ENCODE results near the gene RGS7. TPM values are rescaled to one million over a fixed set of nuclear protein-coding genes. Genes with fewer than 3 reads are reported as not detected.
"Not testable (repeated sequence)": the region's sequence is repeated elsewhere in the genome, so short reads cannot be mapped to it uniquely, and the experiment has no call there.

Gene RGS7
- polyA plus RNA-seq, 1 donor (not counting 4 experiments of a cell fraction or from before 2014, with no cell fraction given) = not detected

DNA sequence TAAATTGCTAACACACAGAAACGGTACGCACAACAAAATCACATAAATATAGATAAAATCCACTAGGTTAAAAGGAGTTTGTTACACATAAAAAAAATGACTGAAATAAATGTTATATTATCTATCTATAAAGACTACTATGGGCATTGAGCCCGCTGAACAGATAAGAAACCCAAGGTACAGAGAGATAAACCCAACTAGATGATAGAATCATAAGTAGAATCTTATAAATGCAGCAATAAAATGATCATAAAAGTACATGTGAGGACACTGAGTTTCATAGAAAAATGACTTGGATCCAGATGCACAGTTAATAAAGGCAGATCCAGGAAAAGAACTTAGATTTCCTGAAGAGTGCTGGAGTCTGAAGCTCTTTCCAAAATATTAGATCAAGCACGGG, 128.7 kb downstream of the RGS7 start:
- TF ChIP-seq, protein P1, sequence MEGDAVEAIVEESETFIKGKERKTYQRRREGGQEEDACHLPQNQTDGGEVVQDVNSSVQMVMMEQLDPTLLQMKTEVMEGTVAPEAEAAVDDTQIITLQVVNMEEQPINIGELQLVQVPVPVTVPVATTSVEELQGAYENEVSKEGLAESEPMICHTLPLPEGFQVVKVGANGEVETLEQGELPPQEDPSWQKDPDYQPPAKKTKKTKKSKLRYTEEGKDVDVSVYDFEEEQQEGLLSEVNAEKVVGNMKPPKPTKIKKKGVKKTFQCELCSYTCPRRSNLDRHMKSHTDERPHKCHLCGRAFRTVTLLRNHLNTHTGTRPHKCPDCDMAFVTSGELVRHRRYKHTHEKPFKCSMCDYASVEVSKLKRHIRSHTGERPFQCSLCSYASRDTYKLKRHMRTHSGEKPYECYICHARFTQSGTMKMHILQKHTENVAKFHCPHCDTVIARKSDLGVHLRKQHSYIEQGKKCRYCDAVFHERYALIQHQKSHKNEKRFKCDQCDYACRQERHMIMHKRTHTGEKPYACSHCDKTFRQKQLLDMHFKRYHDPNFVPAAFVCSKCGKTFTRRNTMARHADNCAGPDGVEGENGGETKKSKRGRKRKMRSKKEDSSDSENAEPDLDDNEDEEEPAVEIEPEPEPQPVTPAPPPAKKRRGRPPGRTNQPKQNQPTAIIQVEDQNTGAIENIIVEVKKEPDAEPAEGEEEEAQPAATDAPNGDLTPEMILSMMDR (optimal IDR thresholded peaks at IDR 0.05 in 1 of 3, IDR thresholded peaks at IDR 0.05 in 1 of 3, conservative IDR thresholded peaks at IDR 0.05 in 1 of 3; ENCODE audit: extremely low read depth in 1 of 3, insufficient read depth in 2 of 3, low read length in 3 of 3) = no peak
- no peak for TF ChIP-seq EZH2 (IDR thresholded peaks at IDR 0.05; ENCODE audit: low read length)
- Histone ChIP-seq H4K20me1 (ENCODE audit: control insufficient read depth, extremely low read depth, insufficient read depth, low read length) (no peaks in the 10 kb centered on the region), H2AFZ (ENCODE audit: control insufficient read depth, low read length) (no peak overlapping the region), H3K9me1 (ENCODE audit: control insufficient read depth, extremely low read depth, insufficient read depth, low read length) (no peaks in the 10 kb centered on the region), H3K4me1 (ENCODE audit: control insufficient read depth, extremely low read depth, insufficient read depth, low read length) (no peaks in the 10 kb centered on the region), H3K36me3 (ENCODE audit: control insufficient read depth in 2 of 2, extremely low read depth in 1 of 2, insufficient read depth in 2 of 2, low read length in 2 of 2) (no peaks in the 10 kb centered on the region), H3K4me2 (ENCODE audit: control insufficient read depth, extremely low read depth, insufficient read depth, low read depth, low read length) (no peak overlapping the region), H3K9me3 (ENCODE audit: control insufficient read depth, low read depth, low read length) (no peaks in the 10 kb centered on the region), H3K4me3 (ENCODE audit: control insufficient read depth in 2 of 3, extremely low read depth in 1 of 3, insufficient read depth in 2 of 3, low read depth in 1 of 3, low read length in 3 of 3) (no peak overlapping the region), H3K27me3 (ENCODE audit: control insufficient read depth, extremely low read depth, insufficient read depth, low read length) (no peaks in the 10 kb centered on the region), H3K79me2 (ENCODE audit: control insufficient read depth, insufficient read depth, low read length) (no peaks in the 10 kb centered on the region), H3K27ac (ENCODE audit: control insufficient read depth, insufficient read depth, low read length) (no peak overlapping the region), H3K9ac (ENCODE audit: control insufficient read depth, extremely low read depth, insufficient read depth, low read length) (no peak overlapping the region)
- dilution Hi-C loops (cut with MboI; ENCODE audit: extremely low pct_ligation_motif_present, low sequenced_read_pairs) = no loop called here
- DNase-seq (ENCODE audit: low read depth, low spot score) = no peak
- no peak for FAIRE-seq

DNA sequence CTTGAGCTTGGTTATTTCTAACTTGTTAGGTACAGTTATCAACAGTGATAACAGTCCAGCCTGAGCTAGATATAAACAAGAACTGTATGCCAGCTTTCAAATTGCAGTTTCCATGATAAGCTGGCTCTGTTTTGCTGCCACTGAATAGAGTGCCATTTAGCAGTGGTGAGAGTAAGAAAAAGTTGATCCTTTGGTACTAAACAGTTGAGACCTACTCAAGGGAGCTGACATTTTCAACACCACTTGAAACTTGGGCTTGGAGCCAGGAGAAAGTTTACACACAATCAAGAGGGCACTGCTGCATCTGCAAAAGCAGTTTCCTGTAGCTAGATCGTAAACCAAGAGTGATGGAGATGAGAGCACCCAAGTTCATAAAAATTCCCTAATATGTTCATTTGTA, 131.3 kb downstream of the RGS7 start:
- Histone ChIP-seq H3K4me2 (ENCODE audit: control insufficient read depth, extremely low read depth, insufficient read depth, low read depth, low read length) (no peak overlapping the region), H4K20me1 (ENCODE audit: control insufficient read depth, extremely low read depth, insufficient read depth, low read length) (no peaks in the 10 kb centered on the region), H3K4me3 (ENCODE audit: control insufficient read depth in 2 of 3, extremely low read depth in 1 of 3, insufficient read depth in 2 of 3, low read depth in 1 of 3, low read length in 3 of 3) (no peak overlapping the region), H3K27me3 (ENCODE audit: control insufficient read depth, extremely low read depth, insufficient read depth, low read length) (no peaks in the 10 kb centered on the region), H3K9ac (ENCODE audit: control insufficient read depth, extremely low read depth, insufficient read depth, low read length) (no peak overlapping the region), H2AFZ (ENCODE audit: control insufficient read depth, low read length) (no peak overlapping the region), H3K9me1 (ENCODE audit: control insufficient read depth, extremely low read depth, insufficient read depth, low read length) (no peaks in the 10 kb centered on the region), H3K79me2 (ENCODE audit: control insufficient read depth, insufficient read depth, low read length) (no peaks in the 10 kb centered on the region), H3K36me3 (ENCODE audit: control insufficient read depth in 2 of 2, extremely low read depth in 1 of 2, insufficient read depth in 2 of 2, low read length in 2 of 2) (no peaks in the 10 kb centered on the region), H3K4me1 (ENCODE audit: control insufficient read depth, extremely low read depth, insufficient read depth, low read length) (no peaks in the 10 kb centered on the region), H3K9me3 (ENCODE audit: control insufficient read depth, low read depth, low read length) (no peaks in the 10 kb centered on the region), H3K27ac (ENCODE audit: control insufficient read depth, insufficient read depth, low read length) (no peak overlapping the region)
- no peak for DNase-seq (ENCODE audit: low read depth, low spot score)
- no peak for FAIRE-seq
- TF ChIP-seq, protein P1 (optimal IDR thresholded peaks at IDR 0.05 in 1 of 3, IDR thresholded peaks at IDR 0.05 in 1 of 3, conservative IDR thresholded peaks at IDR 0.05 in 1 of 3; ENCODE audit: extremely low read depth in 1 of 3, insufficient read depth in 2 of 3, low read length in 3 of 3) = no peak
- TF ChIP-seq EZH2 (IDR thresholded peaks at IDR 0.05; ENCODE audit: low read length) = no peak
- dilution Hi-C loops (cut with MboI; ENCODE audit: extremely low pct_ligation_motif_present, low sequenced_read_pairs) = no loop called here

DNA sequence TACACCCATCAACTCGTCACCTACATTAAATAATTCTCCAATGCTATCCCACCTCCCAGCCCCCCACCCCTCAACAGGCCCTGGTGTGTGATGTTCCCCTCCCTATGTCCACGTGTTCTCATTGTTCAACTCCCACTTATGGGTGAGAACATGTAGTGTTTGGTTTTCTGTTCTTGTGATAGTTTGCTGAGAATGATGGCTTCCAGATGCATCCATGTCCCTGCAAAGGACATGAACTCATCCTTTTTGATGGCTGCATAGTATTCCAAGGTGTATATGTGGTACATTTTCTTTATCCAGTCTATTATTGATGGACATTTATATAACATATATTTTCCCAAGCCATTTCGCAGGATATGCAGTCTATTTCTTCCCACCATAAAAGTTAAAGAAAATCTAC, 132.8 kb downstream of the RGS7 start:
- H2AFZ ChIP-seq (ENCODE audit: control insufficient read depth, low read length); H3K9ac ChIP-seq (ENCODE audit: control insufficient read depth, extremely low read depth, insufficient read depth, low read length); FAIRE-seq; H3K9me3 ChIP-seq (ENCODE audit: control insufficient read depth, low read depth, low read length); H3K79me2 ChIP-seq (ENCODE audit: control insufficient read depth, insufficient read depth, low read length); H3K4me2 ChIP-seq (ENCODE audit: control insufficient read depth, extremely low read depth, insufficient read depth, low read depth, low read length); H4K20me1 ChIP-seq (ENCODE audit: control insufficient read depth, extremely low read depth, insufficient read depth, low read length); H3K27me3 ChIP-seq (ENCODE audit: control insufficient read depth, extremely low read depth, insufficient read depth, low read length); H3K4me1 ChIP-seq (ENCODE audit: control insufficient read depth, extremely low read depth, insufficient read depth, low read length); DNase-seq (ENCODE audit: low read depth, low spot score); H3K4me3 ChIP-seq (ENCODE audit: control insufficient read depth in 2 of 3, extremely low read depth in 1 of 3, insufficient read depth in 2 of 3, low read depth in 1 of 3, low read length in 3 of 3); dilution Hi-C loops (cut with MboI; ENCODE audit: extremely low pct_ligation_motif_present, low sequenced_read_pairs); H3K27ac ChIP-seq (ENCODE audit: control insufficient read depth, insufficient read depth, low read length); H3K9me1 ChIP-seq (ENCODE audit: control insufficient read depth, extremely low read depth, insufficient read depth, low read length); H3K36me3 ChIP-seq (ENCODE audit: control insufficient read depth in 2 of 2, extremely low read depth in 1 of 2, insufficient read depth in 2 of 2, low read length in 2 of 2): not testable (repeated sequence)

DNA sequence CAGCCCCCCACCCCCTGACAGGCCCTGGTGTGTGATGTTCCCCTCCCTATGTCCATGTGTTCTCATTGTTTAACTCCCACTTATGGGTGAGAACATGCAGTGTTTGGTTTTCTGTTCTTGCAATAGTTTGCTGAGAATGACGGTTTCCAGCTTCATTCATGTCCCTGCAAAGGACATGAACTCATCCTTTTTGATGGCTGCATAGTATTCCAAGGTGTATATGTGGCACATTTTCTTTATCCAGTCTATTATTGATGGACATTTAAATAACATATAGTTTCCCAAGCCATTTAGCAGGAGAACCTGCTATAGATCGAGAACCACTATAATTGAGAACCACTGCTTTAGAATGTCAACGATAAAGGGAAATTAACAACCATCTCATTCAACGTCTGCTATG, 134.2 kb downstream of the RGS7 start:
- dilution Hi-C loops (cut with MboI; ENCODE audit: extremely low pct_ligation_motif_present, low sequenced_read_pairs) = not testable (repeated sequence)

More for the DNA sequence above, 134.2 kb downstream of the RGS7 start:
- H3K4me1 ChIP-seq (ENCODE audit: control insufficient read depth, extremely low read depth, insufficient read depth, low read length); H3K79me2 ChIP-seq (ENCODE audit: control insufficient read depth, insufficient read depth, low read length); H3K27me3 ChIP-seq (ENCODE audit: control insufficient read depth, extremely low read depth, insufficient read depth, low read length); FAIRE-seq; H4K20me1 ChIP-seq (ENCODE audit: control insufficient read depth, extremely low read depth, insufficient read depth, low read length); DNase-seq (ENCODE audit: low read depth, low spot score); H3K9me3 ChIP-seq (ENCODE audit: control insufficient read depth, low read depth, low read length); H3K4me3 ChIP-seq (ENCODE audit: control insufficient read depth in 2 of 3, extremely low read depth in 1 of 3, insufficient read depth in 2 of 3, low read depth in 1 of 3, low read length in 3 of 3); H3K27ac ChIP-seq (ENCODE audit: control insufficient read depth, insufficient read depth, low read length); H3K9me1 ChIP-seq (ENCODE audit: control insufficient read depth, extremely low read depth, insufficient read depth, low read length); H3K9ac ChIP-seq (ENCODE audit: control insufficient read depth, extremely low read depth, insufficient read depth, low read length); H3K4me2 ChIP-seq (ENCODE audit: control insufficient read depth, extremely low read depth, insufficient read depth, low read depth, low read length); H2AFZ ChIP-seq (ENCODE audit: control insufficient read depth, low read length); H3K36me3 ChIP-seq (ENCODE audit: control insufficient read depth in 2 of 2, extremely low read depth in 1 of 2, insufficient read depth in 2 of 2, low read length in 2 of 2): not testable (repeated sequence)

Data from keratinocyte (primary cell).